Astrocyte (in vitro differentiated cells and primary cell): ENCODE results near the gene QRFPR. TPM values are rescaled to one million over a fixed set of nuclear protein-coding genes. Genes with fewer than 3 reads are reported as not detected.

Experiments used
- DNase-seq: peaks from one replicate; pipeline ENCODE4 v3.0.0-alpha.2; 2010; ENCODE audit warnings: low read depth
- FAIRE-seq: peaks from 2 replicates; lab custom pipeline; 2011; peaks lifted over from hg19 to GRCh38; lab: Jason Lieb, UNC
- H2AFZ ChIP-seq: 2 replicates; pipeline ENCODE4 v1.6.0; 2012; ENCODE audit warnings: low read depth, low read length, inconsistent platforms
- H3K27ac ChIP-seq: 2 replicates; pipeline ENCODE4 v1.5.1; 2011; ENCODE audit warnings: low read depth, low read length, inconsistent platforms
- H3K27me3 ChIP-seq: 2 replicates; pipeline ENCODE4 v1.6.0; 2011; ENCODE audit warnings: low read length, inconsistent platforms; ENCODE audit not compliant: insufficient read depth
- H3K36me3 ChIP-seq: 2 replicates; pipeline ENCODE4 v1.5.1; 2011; ENCODE audit warnings: low read length, inconsistent platforms; ENCODE audit not compliant: insufficient read depth
- H3K4me1 ChIP-seq: 2 replicates; pipeline ENCODE4 v1.5.1; 2011; ENCODE audit warnings: low read length, inconsistent platforms; ENCODE audit not compliant: insufficient read depth
- H3K4me2 ChIP-seq: 2 replicates; pipeline ENCODE4 v1.6.0; 2012; ENCODE audit warnings: low read length, inconsistent platforms
- H3K4me3 ChIP-seq: 2 replicates; pipeline ENCODE4 v1.5.1; 2011; ENCODE audit warnings: low read depth, mild to moderate bottlenecking, low read length, inconsistent platforms; ENCODE audit not compliant: insufficient read depth
- H3K79me2 ChIP-seq: 2 replicates; pipeline ENCODE4 v1.6.0; 2012; ENCODE audit warnings: mild to moderate bottlenecking, low read length, inconsistent platforms; ENCODE audit not compliant: insufficient read depth
- H3K9ac ChIP-seq: 2 replicates; pipeline ENCODE4 v1.6.0; 2012; ENCODE audit warnings: mild to moderate bottlenecking, low read length, inconsistent platforms
- H3K9me3 ChIP-seq: 2 replicates; pipeline ENCODE4 v1.5.1; 2012; ENCODE audit warnings: low read depth, mild to moderate bottlenecking, low read length, inconsistent platforms; ENCODE audit not compliant: insufficient read depth
- H4K20me1 ChIP-seq: 2 replicates; pipeline ENCODE4 v1.6.0; 2012; ENCODE audit warnings: low read length, inconsistent platforms; ENCODE audit not compliant: insufficient read depth
- H3K27ac Mint-ChIP-seq: one replicate; pipeline ENCODE4 v1.8.0; 2021; ENCODE audit warnings: mild to moderate bottlenecking, mixed read lengths; ENCODE audit not compliant: unreplicated experiment
- H3K27me3 Mint-ChIP-seq: one replicate; pipeline ENCODE4 v1.8.0; 2021; ENCODE audit warnings: low read depth, mixed read lengths; ENCODE audit not compliant: unreplicated experiment
- H3K36me3 Mint-ChIP-seq: one replicate; pipeline ENCODE4 v1.8.0; 2021; ENCODE audit warnings: low read depth, mixed read lengths; ENCODE audit not compliant: unreplicated experiment
- H3K4me1 Mint-ChIP-seq: one replicate; pipeline ENCODE4 v1.8.0; 2021; ENCODE audit warnings: low read depth, mixed read lengths; ENCODE audit not compliant: unreplicated experiment
- H3K4me3 Mint-ChIP-seq: one replicate; pipeline ENCODE4 v1.8.0; 2021; ENCODE audit warnings: mild to moderate bottlenecking, moderate library complexity, mixed read lengths; ENCODE audit not compliant: unreplicated experiment
- H3K9me3 Mint-ChIP-seq: one replicate; pipeline ENCODE4 v1.8.0; 2021; ENCODE audit warnings: mild to moderate bottlenecking, mixed read lengths; ENCODE audit not compliant: unreplicated experiment
- CTCF ChIP-seq: IDR thresholded peaks from 2 replicates; pipeline ENCODE4 v1.5.1; 2011; ENCODE audit warnings: low read depth, mild to moderate bottlenecking, inconsistent platforms, low read length, moderate library complexity; ENCODE audit not compliant: insufficient read depth
- EZH2 ChIP-seq: IDR thresholded peaks from 2 replicates; pipeline ENCODE4 v1.6.1; 2012; ENCODE audit warnings: mild to moderate bottlenecking, low read length, inconsistent platforms; ENCODE audit not compliant: insufficient read depth
- total RNA-seq: library from RNA; stranded (reverse); gene quantifications from 2 replicates; pipeline ENCODE4 v1.2.1, GENCODE V29; 2021

The QRFPR gene
- total RNA-seq, 1 donor from 2014 or later: not detected

- Histone ChIP-seq H3K9ac (no peak overlapping the region), H3K27me3 (no peaks in the 10 kb centered on the region), H3K4me3 (no peak overlapping the region), H4K20me1 (no peaks in the 10 kb centered on the region), H2AFZ (no peak overlapping the region), H3K4me1 (no peaks in the 10 kb centered on the region), H3K27ac (no peak overlapping the region), H3K36me3 (no peaks in the 10 kb centered on the region), H3K79me2 (no peaks in the 10 kb centered on the region), H3K9me3 (no peaks in the 10 kb centered on the region), H3K4me2 (no peak overlapping the region)
- H3K27ac Mint-ChIP-seq: no peak overlapping the region
- FAIRE-seq (no peak), DNase-seq (no peak)
- H3K27me3 Mint-ChIP-seq: no peaks in the 10 kb centered on the region
- H3K4me1 Mint-ChIP-seq: peaks cover 12% of the 10 kb centered on the region
- TF ChIP-seq EZH2: no peak
- TF ChIP-seq CTCF: no peak
- no peaks in the 10 kb centered on the region for H3K9me3 Mint-ChIP-seq
- no peak overlapping the region for H3K4me3 Mint-ChIP-seq
- H3K36me3 Mint-ChIP-seq: no peaks in the 10 kb centered on the region
Measured at GRCh38 chr4:121304893-121305292, 75.9 kb downstream of the QRFPR start.

GRCh38 chr4:121299367-121299766 is 81.5 kb downstream of the QRFPR start:
- TF ChIP-seq CTCF: no peak

GRCh38 chr4:121283319-121283718 is 97.5 kb downstream of the QRFPR start:
- H3K9me3 Mint-ChIP-seq: peaks cover 19% of the 10 kb centered on the region
- H3K9me3 ChIP-seq: no peaks in the 10 kb centered on the region
- H3K9ac ChIP-seq: no peak overlapping the region
- no peak overlapping the region for H3K4me3 Mint-ChIP-seq
- H3K27me3 Mint-ChIP-seq: no peaks in the 10 kb centered on the region
- H3K36me3 Mint-ChIP-seq: no peaks in the 10 kb centered on the region
- no peaks in the 10 kb centered on the region for H3K36me3 ChIP-seq
- H3K27me3 ChIP-seq: no peaks in the 10 kb centered on the region
- H3K79me2 ChIP-seq: no peaks in the 10 kb centered on the region
- no peak overlapping the region for H3K27ac ChIP-seq
- DNase-seq (no peak), FAIRE-seq (no peak)
- no peaks in the 10 kb centered on the region for H4K20me1 ChIP-seq
- no peak overlapping the region for H2AFZ ChIP-seq
- no peak overlapping the region for H3K4me2 ChIP-seq
- H3K4me1 ChIP-seq: peaks cover 12% of the 10 kb centered on the region
- no peak overlapping the region for H3K27ac Mint-ChIP-seq
- no peak overlapping the region for H3K4me3 ChIP-seq
- TF ChIP-seq EZH2 (no peak), CTCF (no peak)
- H3K4me1 Mint-ChIP-seq: peaks cover 7% of the 10 kb centered on the region

More at GRCh38 chr4:121299367-121299766, 81.5 kb downstream of the QRFPR start:
- Mint-ChIP-seq H3K27me3 (no peaks in the 10 kb centered on the region), H3K27ac (no peak overlapping the region), H3K4me3 (no peak overlapping the region), H3K4me1 (no peaks in the 10 kb centered on the region), H3K9me3 (no peaks in the 10 kb centered on the region), H3K36me3 (no peaks in the 10 kb centered on the region)
- Histone ChIP-seq H3K79me2 (no peaks in the 10 kb centered on the region), H3K36me3 (no peaks in the 10 kb centered on the region), H2AFZ (no peak overlapping the region), H3K27ac (no peak overlapping the region), H4K20me1 (no peaks in the 10 kb centered on the region), H3K4me1 (no peaks in the 10 kb centered on the region), H3K27me3 (no peaks in the 10 kb centered on the region), H3K9ac (no peak overlapping the region), H3K4me2 (no peak overlapping the region), H3K9me3 (no peaks in the 10 kb centered on the region), H3K4me3 (no peak overlapping the region)
- FAIRE-seq: no peak
- no peak for DNase-seq
